ENCODE data around the gene SLC22A16. TPM values are rescaled to one million over a fixed set of nuclear protein-coding genes. Genes with fewer than 3 reads are reported as not detected.

The SLC22A16 gene
- total and polyA plus RNA-seq, 9 donors, result 0.12 to 0.35 (median 0.23) TPM; not detected in 1

DNA sequence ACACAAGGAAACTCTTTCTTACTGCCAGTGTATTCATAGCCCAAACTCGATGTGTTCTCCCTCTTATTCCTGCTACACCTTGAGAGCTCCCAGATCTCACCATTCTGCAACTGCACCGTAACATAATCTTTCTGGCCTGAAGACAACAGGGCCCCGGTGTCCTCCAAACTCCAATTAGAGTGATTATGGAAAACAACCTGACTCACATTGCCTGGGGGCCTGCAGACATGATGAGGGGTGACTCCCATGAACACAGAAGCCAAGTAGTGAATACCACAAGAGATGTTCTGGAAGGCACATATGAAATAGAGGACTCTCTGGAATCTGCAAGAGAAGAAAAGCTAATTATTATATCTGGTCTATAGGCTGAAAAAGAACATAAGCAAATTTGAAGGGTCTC lies 19.7 kb downstream of the SLC22A16 start:
- Histone ChIP-seq H3K27ac (ENCODE audit: low read length) (no peak overlapping the region), H3K27me3 (ENCODE audit: control insufficient read depth, insufficient read depth, low read length) (no peaks in the 10 kb centered on the region), H3K36me3 (ENCODE audit: control insufficient read depth, insufficient read depth, low read length) (no peaks in the 10 kb centered on the region), H3K4me1 (ENCODE audit: control insufficient read depth, insufficient read depth, low read length) (no peaks in the 10 kb centered on the region), H3K9me3 (replicated peaks; ENCODE audit: control insufficient read depth, low read depth, low read length) (no peaks in the 10 kb centered on the region), H3K4me3 (ENCODE audit: low read length) (no peak overlapping the region)
- DNase-seq, result no peak
- 86% methylated on average over 1 of the region's 3 CpGs for WGBS (ENCODE audit: insufficient coverage)

DNA sequence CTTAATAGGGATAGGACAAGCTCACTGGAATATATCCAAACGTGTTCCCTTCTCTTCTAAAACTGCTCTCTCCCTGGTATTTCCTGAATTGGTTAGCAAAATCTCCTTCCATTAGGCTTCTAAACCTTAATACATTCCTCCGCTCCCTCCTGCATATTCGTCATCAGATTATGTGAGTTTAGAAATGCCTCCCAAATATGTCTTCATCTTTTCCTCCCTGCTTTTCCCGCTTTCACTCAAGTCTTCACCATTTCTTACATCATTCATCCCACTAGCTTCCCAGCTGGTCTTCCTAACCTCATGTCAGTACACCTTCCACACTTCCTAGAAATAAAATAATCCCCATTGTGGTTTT lies 26.9 kb downstream of the SLC22A16 start:
- Histone ChIP-seq H3K9me3 (replicated peaks; ENCODE audit: control insufficient read depth, low read depth, low read length) (no peaks in the 10 kb centered on the region), H3K27me3 (ENCODE audit: control insufficient read depth, insufficient read depth, low read length) (no peaks in the 10 kb centered on the region), H3K27ac (ENCODE audit: low read length) (no peak overlapping the region), H3K36me3 (ENCODE audit: control insufficient read depth, insufficient read depth, low read length) (no peaks in the 10 kb centered on the region), H3K4me1 (ENCODE audit: control insufficient read depth, insufficient read depth, low read length) (no peaks in the 10 kb centered on the region), H3K4me3 (ENCODE audit: low read length) (no peak overlapping the region)
- WGBS (ENCODE audit: insufficient coverage), result 76% methylated on average over 2 of the region's 4 CpGs
- DNase-seq, result no peak

DNA sequence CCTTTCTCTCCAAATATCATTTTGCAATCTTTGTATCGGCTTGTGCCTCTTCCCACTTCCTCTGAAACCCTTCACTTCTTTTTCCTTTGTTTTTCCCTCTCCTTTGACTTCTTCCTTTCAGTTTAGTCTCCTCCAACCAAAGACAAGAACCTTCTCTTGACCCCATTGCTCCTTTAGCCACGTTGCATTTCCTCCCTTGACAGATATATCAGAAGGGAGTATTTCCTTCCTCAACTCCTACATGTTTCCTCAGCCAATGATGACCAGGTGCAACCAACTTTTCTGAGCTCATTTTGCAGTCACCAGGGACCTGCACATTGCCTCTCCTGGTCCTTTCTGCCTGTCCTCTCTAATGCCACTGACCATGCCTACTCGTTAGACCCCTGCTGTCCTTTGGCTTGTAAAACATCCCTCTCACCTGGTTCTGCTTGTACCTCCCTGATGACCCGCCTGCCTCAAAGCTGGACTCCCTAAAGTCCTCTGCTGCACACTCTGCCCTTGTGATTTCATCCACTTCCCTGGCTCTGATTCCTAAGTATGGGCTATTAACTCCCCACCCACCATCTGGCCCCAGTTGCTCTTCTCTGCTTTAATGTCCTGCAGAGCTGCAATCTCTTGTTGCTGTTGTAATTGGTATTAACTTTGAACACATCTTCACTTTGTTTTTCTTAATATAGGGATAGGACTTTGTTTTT lies 27.4 kb downstream of the SLC22A16 start:
- Histone ChIP-seq H3K4me3 (ENCODE audit: low read length) (no peak overlapping the region), H3K4me1 (ENCODE audit: control insufficient read depth, insufficient read depth, low read length) (no peaks in the 10 kb centered on the region), H3K27me3 (ENCODE audit: control insufficient read depth, insufficient read depth, low read length) (no peaks in the 10 kb centered on the region), H3K36me3 (ENCODE audit: control insufficient read depth, insufficient read depth, low read length) (no peaks in the 10 kb centered on the region), H3K9me3 (replicated peaks; ENCODE audit: control insufficient read depth, low read depth, low read length) (no peaks in the 10 kb centered on the region), H3K27ac (ENCODE audit: low read length) (no peak overlapping the region)
- no peak for DNase-seq
- 53% methylated on average over 4 of the region's 4 CpGs for WGBS (ENCODE audit: insufficient coverage)

DNA sequence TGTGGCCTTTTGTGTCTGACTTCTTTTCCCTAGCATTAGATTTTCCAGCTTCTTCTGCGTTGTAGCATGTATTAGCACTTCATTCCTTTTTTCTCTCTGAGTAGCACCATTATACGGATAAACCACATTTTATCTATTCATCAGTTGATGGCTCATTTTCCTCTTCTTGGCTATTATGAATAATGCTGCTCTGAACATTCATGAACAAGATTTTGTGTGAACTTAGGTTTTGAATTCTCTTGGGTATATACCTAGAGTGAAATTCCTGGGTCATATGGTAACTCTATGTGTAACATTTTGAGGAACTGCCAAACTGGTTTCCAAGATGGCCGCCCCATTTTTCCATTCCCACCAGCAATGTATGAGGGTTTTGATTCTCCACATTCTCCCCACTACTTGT lies 28.7 kb downstream of the SLC22A16 start:
- Histone ChIP-seq H3K36me3 (ENCODE audit: control insufficient read depth, insufficient read depth, low read length) (no peaks in the 10 kb centered on the region), H3K27me3 (ENCODE audit: control insufficient read depth, insufficient read depth, low read length) (no peaks in the 10 kb centered on the region), H3K27ac (ENCODE audit: low read length) (no peak overlapping the region), H3K4me1 (ENCODE audit: control insufficient read depth, insufficient read depth, low read length) (no peaks in the 10 kb centered on the region), H3K4me3 (ENCODE audit: low read length) (no peak overlapping the region), H3K9me3 (replicated peaks; ENCODE audit: control insufficient read depth, low read depth, low read length) (no peaks in the 10 kb centered on the region)
- 100% methylated on average over 1 of the region's 3 CpGs for WGBS (ENCODE audit: insufficient coverage)
- DNase-seq, result no peak

DNA sequence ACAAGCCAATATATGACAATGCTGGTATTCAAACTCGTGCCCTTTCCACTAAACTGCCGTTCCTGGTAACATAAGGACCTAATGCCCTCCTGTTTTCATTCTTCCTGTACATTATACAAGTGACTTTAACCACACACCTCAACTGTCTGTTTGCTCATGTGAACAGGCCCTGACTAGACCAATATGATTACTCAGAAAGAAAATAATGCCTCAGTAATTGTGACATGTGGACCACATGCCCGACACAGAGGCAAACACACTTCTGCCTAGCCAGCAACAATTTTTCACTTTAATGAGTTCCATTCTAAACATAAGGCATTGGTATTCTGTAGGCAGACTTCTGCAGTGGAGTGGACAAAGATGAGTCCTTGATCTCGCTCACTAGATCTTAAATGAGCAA lies 30.0 kb downstream of the SLC22A16 start:
- no peak for DNase-seq
- WGBS (ENCODE audit: insufficient coverage), result no CpG with 5 or more reads among the region's 4 CpGs
- Histone ChIP-seq H3K4me3 (ENCODE audit: low read length) (no peak overlapping the region), H3K9me3 (replicated peaks; ENCODE audit: control insufficient read depth, low read depth, low read length) (no peaks in the 10 kb centered on the region), H3K4me1 (ENCODE audit: control insufficient read depth, insufficient read depth, low read length) (no peaks in the 10 kb centered on the region), H3K27me3 (ENCODE audit: control insufficient read depth, insufficient read depth, low read length) (no peaks in the 10 kb centered on the region), H3K27ac (ENCODE audit: low read length) (no peak overlapping the region), H3K36me3 (ENCODE audit: control insufficient read depth, insufficient read depth, low read length) (no peaks in the 10 kb centered on the region)

DNA sequence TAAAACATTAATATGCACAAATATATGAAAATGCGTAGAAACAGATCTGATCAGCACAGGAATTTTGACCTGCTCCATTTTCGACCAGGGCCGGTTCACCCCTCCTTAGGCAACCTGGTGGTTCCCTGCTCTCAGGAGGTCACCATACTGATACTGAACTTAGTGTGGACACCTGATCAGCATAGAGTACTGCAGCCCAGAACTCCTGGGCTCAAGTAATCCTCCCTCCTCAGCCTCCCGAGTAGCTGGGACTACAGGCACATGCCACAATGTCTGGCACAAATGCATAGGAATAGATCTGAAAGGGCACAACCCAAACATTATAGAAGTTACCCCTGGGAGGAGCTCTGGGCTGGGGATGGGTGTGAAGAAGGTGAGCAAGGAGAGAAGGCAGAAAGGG lies 36.4 kb downstream of the SLC22A16 start:
- no peak overlapping the region for H3K4me3 ChIP-seq (ENCODE audit: low read length)
- WGBS (ENCODE audit: insufficient coverage), result 61% methylated on average over 2 of the region's 4 CpGs
- H3K27ac ChIP-seq (ENCODE audit: low read length), result no peak overlapping the region
- no peaks in the 10 kb centered on the region for H3K27me3 ChIP-seq (ENCODE audit: control insufficient read depth, insufficient read depth, low read length)
- H3K36me3 ChIP-seq (ENCODE audit: control insufficient read depth, insufficient read depth, low read length), result no peaks in the 10 kb centered on the region
- H3K9me3 ChIP-seq (replicated peaks; ENCODE audit: control insufficient read depth, low read depth, low read length), result no peaks in the 10 kb centered on the region
- no peaks in the 10 kb centered on the region for H3K4me1 ChIP-seq (ENCODE audit: control insufficient read depth, insufficient read depth, low read length)
- no peak for DNase-seq

DNA sequence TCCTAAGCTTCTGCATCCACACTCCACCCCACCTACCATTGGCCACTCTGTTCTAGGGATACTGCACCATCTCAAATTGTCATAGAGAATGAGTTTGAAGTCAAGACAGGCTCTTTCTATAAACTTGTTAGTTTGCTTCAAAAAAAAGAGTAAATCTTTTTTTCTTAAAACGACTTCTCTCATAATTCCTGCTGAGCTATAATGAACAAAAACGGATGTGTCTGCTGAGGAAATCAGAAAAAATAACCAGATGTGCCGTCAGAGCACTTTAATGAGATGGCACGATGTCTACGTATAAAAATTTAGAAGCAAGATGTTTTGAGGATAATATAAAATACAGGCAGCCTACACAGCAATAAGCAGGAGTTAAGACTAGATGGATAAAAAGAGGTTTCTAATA lies 37.1 kb downstream of the SLC22A16 start:
- no peaks in the 10 kb centered on the region for H3K4me1 ChIP-seq (ENCODE audit: control insufficient read depth, insufficient read depth, low read length)
- no peak overlapping the region for H3K27ac ChIP-seq (ENCODE audit: low read length)
- H3K9me3 ChIP-seq (replicated peaks; ENCODE audit: control insufficient read depth, low read depth, low read length), result no peaks in the 10 kb centered on the region
- no peak overlapping the region for H3K4me3 ChIP-seq (ENCODE audit: low read length)
- H3K36me3 ChIP-seq (ENCODE audit: control insufficient read depth, insufficient read depth, low read length), result no peaks in the 10 kb centered on the region
- H3K27me3 ChIP-seq (ENCODE audit: control insufficient read depth, insufficient read depth, low read length), result no peaks in the 10 kb centered on the region
- no CpG with 5 or more reads among the region's 5 CpGs for WGBS (ENCODE audit: insufficient coverage)
- DNase-seq, result peak; percentile 76

DNA sequence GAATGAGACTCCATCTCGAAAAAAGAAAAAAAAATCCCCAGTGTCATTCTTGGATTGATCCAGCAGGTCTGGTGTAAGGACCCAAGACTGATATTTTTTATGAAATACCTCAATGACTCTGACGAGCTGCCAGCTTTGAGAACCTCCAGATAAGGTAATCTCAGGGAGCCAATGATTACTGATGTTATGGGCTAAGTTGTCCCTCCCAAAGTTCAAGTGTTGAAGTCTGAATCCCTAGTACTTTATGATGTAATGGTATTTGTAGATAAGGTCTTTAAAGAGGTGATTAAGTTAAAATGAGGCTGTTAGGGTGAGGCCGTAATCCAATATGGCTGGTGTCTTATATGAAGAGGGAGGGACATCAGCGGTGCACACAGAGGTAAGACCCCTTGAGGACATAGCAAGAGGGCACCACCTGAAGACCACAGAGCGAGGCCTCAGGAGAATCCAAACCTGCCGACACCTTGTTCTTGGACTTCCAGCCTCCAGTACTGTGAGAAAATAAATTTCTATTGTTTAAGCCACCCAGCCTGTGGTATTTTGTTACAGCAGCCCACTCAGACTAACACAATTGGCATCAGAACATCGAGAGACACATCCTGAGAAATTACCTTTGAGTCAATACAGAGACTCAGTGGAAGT lies 41.3 kb downstream of the SLC22A16 start:
- Histone ChIP-seq H3K27me3 (ENCODE audit: control insufficient read depth, insufficient read depth, low read length) (no peaks in the 10 kb centered on the region), H3K27ac (ENCODE audit: low read length) (no peak overlapping the region), H3K4me3 (ENCODE audit: low read length) (no peak overlapping the region), H3K4me1 (ENCODE audit: control insufficient read depth, insufficient read depth, low read length) (no peaks in the 10 kb centered on the region), H3K36me3 (ENCODE audit: control insufficient read depth, insufficient read depth, low read length) (no peaks in the 10 kb centered on the region), H3K9me3 (replicated peaks; ENCODE audit: control insufficient read depth, low read depth, low read length) (no peaks in the 10 kb centered on the region)
- 93% methylated on average over 3 of the region's 7 CpGs for WGBS (ENCODE audit: insufficient coverage)
- DNase-seq, result no peak

DNA sequence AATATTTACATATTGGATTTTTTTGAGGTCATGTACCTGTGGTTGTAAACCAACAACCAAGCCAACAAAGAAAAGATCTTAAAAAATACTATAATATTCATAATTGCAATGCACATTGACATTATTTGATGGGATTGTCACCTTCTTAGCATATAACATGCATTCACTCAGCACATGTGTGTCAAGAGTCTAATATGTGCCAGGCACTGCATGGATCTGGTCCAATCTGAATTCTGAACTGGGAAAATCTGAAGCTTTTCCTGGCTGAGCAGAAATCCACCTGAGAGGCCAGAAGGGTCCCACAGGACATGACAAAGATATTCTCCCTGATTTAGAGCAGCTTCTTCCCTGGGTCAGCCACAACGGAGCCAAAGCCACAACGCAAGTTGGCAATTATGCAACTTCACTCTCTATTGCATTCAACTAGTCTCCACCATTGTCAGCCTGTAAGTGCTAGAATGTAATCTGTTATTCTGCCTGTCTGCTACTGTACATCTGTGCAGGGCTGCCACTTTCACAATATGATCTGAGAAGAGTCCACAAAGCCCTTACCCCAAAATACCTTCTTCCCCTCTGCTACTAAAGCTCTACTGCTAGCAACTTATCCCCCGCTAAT lies 44.0 kb downstream of the SLC22A16 start:
- Histone ChIP-seq H3K4me1 (ENCODE audit: control insufficient read depth, insufficient read depth, low read length) (no peaks in the 10 kb centered on the region), H3K27ac (ENCODE audit: low read length) (no peak overlapping the region), H3K27me3 (ENCODE audit: control insufficient read depth, insufficient read depth, low read length) (no peaks in the 10 kb centered on the region), H3K4me3 (ENCODE audit: low read length) (no peak overlapping the region), H3K36me3 (ENCODE audit: control insufficient read depth, insufficient read depth, low read length) (no peaks in the 10 kb centered on the region), H3K9me3 (replicated peaks; ENCODE audit: control insufficient read depth, low read depth, low read length) (no peaks in the 10 kb centered on the region)
- no peak for DNase-seq
- WGBS (ENCODE audit: insufficient coverage), result 53% methylated on average over 2 of the region's 3 CpGs

DNA sequence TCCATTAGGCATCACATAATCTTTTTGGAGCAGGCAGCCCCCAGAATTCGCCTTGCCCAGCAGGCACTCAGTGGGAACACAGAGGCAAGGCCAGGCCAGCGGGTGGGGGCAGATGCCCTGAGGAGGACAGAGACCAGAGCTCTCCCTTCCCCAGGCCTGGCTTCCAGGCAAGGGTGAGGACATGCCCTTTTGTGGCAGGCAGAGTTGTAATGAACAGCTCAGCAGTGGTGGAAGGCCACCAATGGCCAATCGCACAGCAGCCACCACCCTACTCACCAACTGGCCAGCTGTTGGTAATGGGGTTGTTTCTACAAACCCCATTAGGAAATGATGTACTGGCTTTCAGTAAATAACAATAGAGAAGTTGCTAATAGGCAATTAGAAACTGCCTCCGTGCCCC lies 45.7 kb downstream of the SLC22A16 start:
- WGBS (ENCODE audit: insufficient coverage), result 80% methylated on average over 2 of the region's 4 CpGs

More for the DNA sequence above, 45.7 kb downstream of the SLC22A16 start:
- Histone ChIP-seq H3K9me3 (replicated peaks; ENCODE audit: control insufficient read depth, low read depth, low read length) (no peaks in the 10 kb centered on the region), H3K27ac (ENCODE audit: low read length) (no peak overlapping the region), H3K4me1 (ENCODE audit: control insufficient read depth, insufficient read depth, low read length) (no peaks in the 10 kb centered on the region), H3K36me3 (ENCODE audit: control insufficient read depth, insufficient read depth, low read length) (no peaks in the 10 kb centered on the region), H3K4me3 (ENCODE audit: low read length) (no peak overlapping the region), H3K27me3 (ENCODE audit: control insufficient read depth, insufficient read depth, low read length) (no peaks in the 10 kb centered on the region)
- DNase-seq, result no peak

Measured in muscle of leg (tissue), 11 donors.